HepG2 (cell line): ENCODE measurements around the gene NSMCE1. TPM values are rescaled to one million over a fixed set of nuclear protein-coding genes. Genes with fewer than 3 reads are reported as not detected.

Experiments
- ATAC-seq: fragments of 200-7000 bp; cut with Tn5 transposase; 3 replicates; pipeline ENCODE4 v1.9.1; 2020; ENCODE audit warnings: mild to moderate bottlenecking, moderate library complexity
- BruUV-seq: library from RNA; stranded (reverse); fragments of 400-500 nt; replicated peaks from 2 replicates; lab custom pipeline; 2021; lab: Mats Ljungman, UMichigan
- CTCF ChIA-PET: fragments of 300-600 bp; formaldehyde crosslinking; extraction: SDS; loops from one replicate; lab custom pipeline; 2021; ENCODE audit warnings: low total read pairs, inconsistent platforms, low intra/inter-chr PET ratio; lab: Yijun Ruan, JAX
- POLR2A ChIA-PET: fragments of 350-600 bp; sonication (Branson Sonifier 250); formaldehyde crosslinking; loops from one replicate; lab custom pipeline; 2020; ENCODE audit warnings: antibody characterized with exemption, inconsistent platforms; lab: Yijun Ruan, JAX
- DNase-seq: peaks from one replicate; pipeline ENCODE4 v3.0.0-alpha.2; 2015; ENCODE audit warnings: low spot score
- FAIRE-seq: peaks from 3 replicates; lab custom pipeline; 2011; peaks lifted over from hg19 to GRCh38; lab: Jason Lieb, UNC
- H2AFZ ChIP-seq: one replicate; pipeline ENCODE4 v1.6.1; 2011; ENCODE audit warnings: low read length, inconsistent platforms
- H3K27ac ChIP-seq: fragments of 300-600 bp; 3 replicates; pipeline ENCODE4 v1.8.0; 2011; ENCODE audit warnings: mixed run types, mild to moderate bottlenecking, mixed read lengths, low read length, inconsistent platforms; ENCODE audit not compliant: insufficient read depth; ENCODE audit errors: extremely low read length
- H3K27me3 ChIP-seq, 2 experiments: fragments of 200-600 bp in 1 of 2; 2 replicates in 1 of 2; 3 replicates in 1 of 2; pipeline versions ENCODE4 v1.6.0 to v1.8.0; 2011; ENCODE audit warnings: low read length in 2 of 2, mild to moderate bottlenecking in 2 of 2, moderate library complexity in 2 of 2, inconsistent platforms in 1 of 2; ENCODE audit not compliant: insufficient read depth in 2 of 2, control insufficient read depth in 1 of 2
- H3K36me3 ChIP-seq, 2 experiments: fragments of 200-600 bp in 1 of 2; replicated peaks in 1 of 2; 2 replicates in 1 of 2; 3 replicates in 1 of 2; pipeline versions ENCODE4 v1.5.1 to v1.8.0; 2011; ENCODE audit warnings: low read length in 2 of 2, inconsistent platforms in 1 of 2; ENCODE audit not compliant: insufficient read depth in 2 of 2, control insufficient read depth in 1 of 2
- H3K4me1 ChIP-seq: 2 replicates; pipeline ENCODE4 v1.5.1; 2012; ENCODE audit warnings: low read length, inconsistent platforms; ENCODE audit not compliant: insufficient read depth
- H3K4me2 ChIP-seq: 2 replicates; pipeline ENCODE4 v1.6.0; 2011; ENCODE audit warnings: low read depth, low read length, inconsistent platforms
- H3K4me3 ChIP-seq, 3 experiments: fragments of 200-600 bp in 1 of 3; sonication (generic), shearing (Covaris generic) in 1 of 3; replicated peaks in 1 of 3; 2 replicates each; pipeline ENCODE4 v1.5.1; 2011 to 2016; ENCODE audit warnings: low read length in 3 of 3, inconsistent platforms in 2 of 3, low read depth in 2 of 3, mild to moderate bottlenecking in 2 of 3, control low read depth in 1 of 3, mixed read lengths in 1 of 3; ENCODE audit not compliant: insufficient read depth in 1 of 3
- H3K79me2 ChIP-seq: one replicate; pipeline ENCODE4 v1.6.1; 2011; ENCODE audit warnings: low read length, inconsistent platforms; ENCODE audit not compliant: insufficient read depth
- H3K9ac ChIP-seq: 2 replicates; pipeline ENCODE4 v1.6.0; 2011; ENCODE audit warnings: mild to moderate bottlenecking, low read depth, low read length, inconsistent platforms; ENCODE audit not compliant: insufficient read depth
- H3K9me3 ChIP-seq: 2 replicates; pipeline ENCODE4 v1.5.1; 2012; ENCODE audit warnings: mild to moderate bottlenecking, low read length
- H4K20me1 ChIP-seq: 2 replicates; pipeline ENCODE4 v1.6.0; 2011; ENCODE audit warnings: inconsistent platforms, mild to moderate bottlenecking, low read length, moderate library complexity; ENCODE audit not compliant: insufficient read depth
- BATF2 ChIP-seq: sonication (generic); formaldehyde crosslinking; IDR thresholded peaks from 2 replicates; pipeline ENCODE4 v1.8.0; 2022; ENCODE audit warnings: mild to moderate bottlenecking, missing genetic modification reagents, moderate library complexity
- HNRNPLL ChIP-seq: fragments of 200-400 bp; formaldehyde crosslinking; IDR thresholded peaks from 2 replicates; pipeline ENCODE4 v1.6.1; 2017; ENCODE audit warnings: mild to moderate bottlenecking, low read depth, low read length; ENCODE audit not compliant: poor library complexity, severe bottlenecking
- NFIB ChIP-seq: sonication (generic); formaldehyde crosslinking; IDR thresholded peaks from 2 replicates; pipeline ENCODE4 v1.9.0; 2021; ENCODE audit warnings: missing genetic modification reagents, mild to moderate bottlenecking, borderline replicate concordance
- RBM39 ChIP-seq: fragments of 200-400 bp; formaldehyde crosslinking; IDR thresholded peaks from one replicate; pipeline ENCODE4 v1.6.1; 2018; ENCODE audit warnings: antibody characterized with exemption, mild to moderate bottlenecking, low read depth, low read length; ENCODE audit not compliant: poor library complexity, severe bottlenecking
- SALL1 ChIP-seq: sonication (generic); formaldehyde crosslinking; IDR thresholded peaks from 2 replicates; pipeline ENCODE4 v1.8.0; 2022; ENCODE audit warnings: mild to moderate bottlenecking, missing genetic modification reagents
- TEAD3 ChIP-seq: optimal IDR thresholded peaks from 2 replicates; pipeline ENCODE3; 2016; ENCODE audit warnings: borderline replicate concordance
- UBTF ChIP-seq: sonication (generic); formaldehyde crosslinking; IDR thresholded peaks from 2 replicates; pipeline ENCODE4 v1.4.0; 2020; ENCODE audit warnings: mild to moderate bottlenecking, missing genetic modification reagents
- ZNF326 ChIP-seq: sonication (generic); formaldehyde crosslinking; IDR thresholded peaks from 2 replicates; pipeline ENCODE4 v1.4.0; 2020; ENCODE audit warnings: missing genetic modification reagents, borderline replicate concordance
- ZNF451 ChIP-seq: sonication (generic); formaldehyde crosslinking; IDR thresholded peaks from 2 replicates; pipeline ENCODE4 v1.5.0; 2020; ENCODE audit warnings: mild to moderate bottlenecking, missing genetic modification reagents
- ZNF687 ChIP-seq: sonication (generic); formaldehyde crosslinking; IDR thresholded peaks from 2 replicates; pipeline ENCODE4 v1.5.1; 2020; ENCODE audit warnings: mild to moderate bottlenecking, missing genetic modification reagents, moderate library complexity
- ZNF737 ChIP-seq: sonication (generic); formaldehyde crosslinking; IDR thresholded peaks from 2 replicates; pipeline ENCODE4 v1.5.0; 2020; ENCODE audit warnings: missing genetic modification reagents, mild to moderate bottlenecking, borderline replicate concordance
- ZNF740 ChIP-seq: sonication (generic); formaldehyde crosslinking; IDR thresholded peaks from 2 replicates; pipeline ENCODE4 v1.4.0; 2020; ENCODE audit warnings: missing genetic modification reagents
- ZNF891 ChIP-seq: sonication (generic); formaldehyde crosslinking; IDR thresholded peaks from 2 replicates; pipeline ENCODE4 v1.5.0; 2020; ENCODE audit warnings: mild to moderate bottlenecking, missing genetic modification reagents
- WGBS: methylation state at CpG from one replicate; pipeline ENCODE4 v1.1.6; 2017; ENCODE audit warnings: low lambda C conversion rate; 5-methylcytosine and 5-hydroxymethylcytosine counted together
- in situ Hi-C: cut with HindIII; loops from 2 replicates; pipeline ENCODE4 v1.10.0; 2017; ENCODE audit warnings: low pct_unique_long_range_greater_than_20kb; ENCODE audit not compliant: extremely low pct_ligation_motif_present
- intact Hi-C: fragments of 100-400 bp; cut with micrococcal nuclease; formaldehyde crosslinking; loops from one replicate; pipeline ENCODE4 v1.10.0; 2022; ENCODE audit not compliant: unreplicated experiment
- polyA plus RNA-seq, 8 experiments: library from polyadenylated mRNA; depleted of rRNA in 3 of 8; stranded (reverse) in 7 of 8; unstranded in 1 of 8; fragments of >200 nt; fragmentation: Illumina TruSeq in 4 of 8; extraction: Trizol in 4 of 8; gene quantifications; 2 replicates each; pipeline versions ENCODE4 v1.2.1 to v1.2.3, GENCODE V29; 2011 to 2016; ENCODE audit warnings: low read depth in 4 of 8, missing spikeins in 1 of 8, mixed read lengths in 1 of 8; ENCODE audit not compliant: insufficient read depth in 1 of 8
- total RNA-seq, 5 experiments: library from RNA; depleted of rRNA; stranded (reverse); fragments of >200 nt; fragmentation: Illumina TruSeq; extraction: Trizol; gene quantifications; 2 replicates each; pipeline ENCODE4 v1.2.3, GENCODE V29; 2016; ENCODE audit warnings: low read depth in 1 of 5

Gene NSMCE1
- total and polyA plus RNA-seq, 2 of the 13 experiments (the other 11 are each of a cell fraction or from before 2014, with no cell fraction given): 42.7 to 52.9 TPM

GRCh38 chr16:27189335-27189972 is 79.1 kb downstream of the NSMCE1 start:
- DNase-seq (no peak), FAIRE-seq (no peak), ATAC-seq (peak; percentile 85)
- Histone ChIP-seq H3K79me2 (no peaks in the 10 kb centered on the region), H3K4me1 (peaks cover 14% of the 10 kb centered on the region), H3K36me3 (no peaks in the 10 kb centered on the region), H3K4me3 (peak overlapping the region in 2 of 3 experiments; percentile 2 to 65; a peak in 2 of 6 replicates), H3K27me3 (peaks cover 0 to 8% of the 10 kb centered on the region in 2 experiments; a peak in 2 of 5 replicates), H3K4me2 (peak overlapping the region; percentile 85), H3K27ac (no peak overlapping the region), H4K20me1 (no peaks in the 10 kb centered on the region), H3K9ac (peak overlapping the region; percentile 26; the same call in 1 of the 2 replicates), H2AFZ (peak overlapping the region; percentile 72), H3K9me3 (no peaks in the 10 kb centered on the region)
- intact Hi-C loops: no loop called here
- 2% methylated on average over 9 of the region's 13 CpGs for WGBS
- BruUV-seq: no TSS peak
- ChIA-PET POLR2A (interaction anchor here (5.9 kb wide), 1 partner anchor 15 kb away, joined by 34 read pairs; the partner anchor contains the start of gene KDM8), CTCF (interaction anchor here (0.6 kb wide), 1 partner anchor 10 kb away, joined by 3 read pairs; no protein-coding TSS in a partner anchor)
- in situ Hi-C loops: no loop called here
- TF ChIP-seq ZNF737 (CRISPR knock-in tag) (0 out of 2 replicates have a peak, but pooled peaks have one; percentile 73), ZNF326 (CRISPR knock-in tag) (no peak), NFIB (CRISPR knock-in tag) (no peak), BATF2 (CRISPR knock-in tag) (no peak), TEAD3 (CRISPR knock-in tag) (peak; percentile 69), ZNF451 (CRISPR knock-in tag) (no peak), SALL1 (CRISPR knock-in tag) (peak; percentile 51; the same call in 1 of the 2 replicates), UBTF (CRISPR knock-in tag) (peak; percentile 26; the same call in 1 of the 2 replicates), HNRNPLL (peak; percentile 31), ZNF687 (CRISPR knock-in tag) (peak; percentile 81), RBM39 (no peak), ZNF740 (CRISPR knock-in tag) (no peak), ZNF891 (CRISPR knock-in tag) (peak; percentile 63; the same call in 1 of the 2 replicates)
